HEK293 (cell line): ENCODE measurements around the gene CXXC5.

Experiments
- FEZF1 ChIP-seq: fragments of 450-650 bp; formaldehyde crosslinking; IDR thresholded peaks from 2 replicates; pipeline ENCODE4 v1.5.1; 2016; ENCODE audit warnings: missing biosample characterization, missing genetic modification characterization
- HIC1 ChIP-seq: fragments of 450-650 bp; formaldehyde crosslinking; IDR thresholded peaks from 2 replicates; pipeline ENCODE4 v1.5.1; 2016; ENCODE audit warnings: missing biosample characterization, missing genetic modification characterization
- INSM2 ChIP-seq: fragments of 450-650 bp; formaldehyde crosslinking; IDR thresholded peaks from 2 replicates; pipeline ENCODE4 v1.5.1; 2016; ENCODE audit warnings: missing biosample characterization, missing genetic modification characterization
- KLF9 ChIP-seq: fragments of 450-650 bp; formaldehyde crosslinking; IDR thresholded peaks from 2 replicates; pipeline ENCODE4 v1.5.1; 2016; ENCODE audit warnings: missing biosample characterization, missing genetic modification characterization, low read depth
- MYNN ChIP-seq: fragments of 450-650 bp; formaldehyde crosslinking; IDR thresholded peaks from 2 replicates; pipeline ENCODE4 v1.5.1; 2016; ENCODE audit warnings: missing biosample characterization, missing genetic modification characterization, borderline replicate concordance
- PATZ1 ChIP-seq: fragments of 450-650 bp; formaldehyde crosslinking; IDR thresholded peaks from 2 replicates; pipeline ENCODE4 v1.5.1; 2016; ENCODE audit warnings: missing biosample characterization, missing genetic modification characterization
- SP7 ChIP-seq: fragments of 450-650 bp; formaldehyde crosslinking; IDR thresholded peaks from 2 replicates; pipeline ENCODE4 v1.5.1; 2016; ENCODE audit warnings: missing biosample characterization, missing genetic modification characterization
- ZBTB17 ChIP-seq: fragments of 450-650 bp; formaldehyde crosslinking; IDR thresholded peaks from 2 replicates; pipeline ENCODE4 v1.5.1; 2016; ENCODE audit warnings: missing biosample characterization, missing genetic modification characterization
- ZBTB20 ChIP-seq: fragments of 450-650 bp; formaldehyde crosslinking; IDR thresholded peaks from 2 replicates; pipeline ENCODE4 v1.5.1; 2016; ENCODE audit warnings: missing biosample characterization, missing genetic modification characterization
- ZBTB7A ChIP-seq: fragments of 450-650 bp; formaldehyde crosslinking; IDR thresholded peaks from 2 replicates; pipeline ENCODE4 v1.5.1; 2016; ENCODE audit warnings: low read depth, missing biosample characterization, missing genetic modification characterization
- ZFHX2 ChIP-seq: fragments of 450-650 bp; formaldehyde crosslinking; conservative IDR thresholded peaks from 2 replicates; pipeline ENCODE4 v1.5.1; 2016; ENCODE audit warnings: missing biosample characterization, missing genetic modification characterization
- ZNF274 ChIP-seq, 2 experiments: fragments of 200-500 bp in 1 of 2; fragments of 450-650 bp in 1 of 2; sonication (Bioruptor generic) in 1 of 2; formaldehyde crosslinking in 1 of 2; IDR thresholded peaks; 2 replicates each; pipeline versions ENCODE4 v1.5.1 to v1.6.1; 2014 to 2016; ENCODE audit warnings: borderline replicate concordance in 1 of 2, inconsistent platforms in 1 of 2, low read length in 1 of 2, missing biosample characterization in 1 of 2, missing genetic modification characterization in 1 of 2
- ZNF302 ChIP-seq: fragments of 450-650 bp; formaldehyde crosslinking; IDR thresholded peaks from 2 replicates; pipeline ENCODE4 v1.5.1; 2016; ENCODE audit warnings: missing biosample characterization, missing genetic modification characterization, low read depth
- ZNF341 ChIP-seq: fragments of 450-650 bp; formaldehyde crosslinking; IDR thresholded peaks from 2 replicates; pipeline ENCODE4; 2016; ENCODE audit warnings: low read depth, missing biosample characterization, missing genetic modification characterization
- ZNF561 ChIP-seq: fragments of 450-650 bp; IDR thresholded peaks from 2 replicates; pipeline ENCODE4 v1.5.1; 2018; ENCODE audit warnings: missing biosample characterization, missing genetic modification characterization, borderline replicate concordance
- ZNF596 ChIP-seq: fragments of 450-650 bp; IDR thresholded peaks from 2 replicates; pipeline ENCODE4 v1.5.0; 2018; ENCODE audit warnings: missing biosample characterization, mild to moderate bottlenecking, missing genetic modification characterization, moderate library complexity
- ZNF660 ChIP-seq: fragments of 450-650 bp; IDR thresholded peaks from 2 replicates; pipeline ENCODE4 v1.5.1; 2018; ENCODE audit warnings: missing biosample characterization, mild to moderate bottlenecking, missing genetic modification characterization
- ZNF692 ChIP-seq: fragments of 450-650 bp; formaldehyde crosslinking; IDR thresholded peaks from 2 replicates; pipeline ENCODE4 v1.5.1; 2016; ENCODE audit warnings: missing biosample characterization, missing genetic modification characterization
- ZSCAN30 ChIP-seq: fragments of 450-650 bp; IDR thresholded peaks from 2 replicates; pipeline ENCODE4 v1.5.1; 2018; ENCODE audit warnings: missing biosample characterization, mild to moderate bottlenecking, missing genetic modification characterization, moderate library complexity
- ZXDB ChIP-seq: fragments of 450-650 bp; formaldehyde crosslinking; IDR thresholded peaks from 2 replicates; pipeline ENCODE4 v1.5.1; 2016; ENCODE audit warnings: missing biosample characterization, missing genetic modification characterization
- TF ChIP-seq, protein P1 (sequence below): fragments of 450-650 bp; formaldehyde crosslinking; IDR thresholded peaks from 2 replicates; pipeline ENCODE4 v1.5.1; 2016; ENCODE audit warnings: missing biosample characterization, missing genetic modification characterization
- TF ChIP-seq, protein P2 (sequence below): fragments of 450-650 bp; formaldehyde crosslinking; optimal IDR thresholded peaks from 2 replicates; pipeline ENCODE3; 2016; ENCODE audit warnings: missing biosample characterization, mild to moderate bottlenecking, missing genetic modification characterization

The CXXC5 gene

DNA sequence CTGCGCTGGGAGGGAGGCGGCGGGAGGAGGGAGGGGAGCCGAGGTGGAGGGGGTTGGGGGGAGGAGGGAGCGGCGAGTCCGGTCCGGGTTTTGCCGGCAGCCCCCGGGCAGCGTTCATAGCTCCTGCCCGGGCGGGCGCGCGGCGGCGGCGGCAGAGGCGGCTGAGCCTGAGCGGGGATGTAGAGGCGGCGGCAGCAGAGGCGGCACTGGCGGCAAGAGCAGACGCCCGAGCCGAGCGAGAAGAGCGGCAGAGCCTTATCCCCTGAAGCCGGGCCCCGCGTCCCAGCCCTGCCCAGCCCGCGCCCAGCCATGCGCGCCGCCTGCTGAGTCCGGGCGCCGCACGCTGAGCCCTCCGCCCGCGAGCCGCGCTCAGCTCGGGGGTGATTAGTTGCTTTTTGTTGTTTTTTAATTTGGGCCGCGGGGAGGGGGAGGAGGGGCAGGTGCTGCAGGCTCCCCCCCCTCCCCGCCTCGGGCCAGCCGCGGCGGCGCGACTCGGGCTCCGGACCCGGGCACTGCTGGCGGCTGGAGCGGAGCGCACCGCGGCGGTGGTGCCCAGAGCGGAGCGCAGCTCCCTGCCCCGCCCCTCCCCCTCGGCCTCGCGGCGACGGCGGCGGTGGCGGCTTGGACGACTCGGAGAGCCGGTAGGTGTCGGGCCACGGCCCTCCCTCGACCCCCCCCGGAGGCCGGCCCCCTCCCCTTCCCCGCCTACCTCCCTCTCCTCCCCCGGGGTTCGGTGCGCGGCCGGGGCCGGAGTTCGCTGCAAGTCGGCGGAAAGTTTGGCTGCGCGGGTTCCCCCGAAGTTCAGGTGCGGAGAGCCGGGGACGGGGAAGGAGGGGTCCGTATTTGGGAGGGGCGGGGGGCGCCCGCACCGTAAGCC lies at the start of gene CXXC5 (continued):
- TF ChIP-seq HIC1 (tag by site-specific recombination), result peak; percentile 72; the same call in 1 of the 2 replicates
- no peak for TF ChIP-seq MYNN (tag by site-specific recombination)
- peak; percentile 9; the same call in 1 of the 2 replicates for TF ChIP-seq KLF9 (tag by site-specific recombination)
- peak; percentile 71 for TF ChIP-seq ZNF660 (tag by site-specific recombination)
- TF ChIP-seq, protein P1, sequence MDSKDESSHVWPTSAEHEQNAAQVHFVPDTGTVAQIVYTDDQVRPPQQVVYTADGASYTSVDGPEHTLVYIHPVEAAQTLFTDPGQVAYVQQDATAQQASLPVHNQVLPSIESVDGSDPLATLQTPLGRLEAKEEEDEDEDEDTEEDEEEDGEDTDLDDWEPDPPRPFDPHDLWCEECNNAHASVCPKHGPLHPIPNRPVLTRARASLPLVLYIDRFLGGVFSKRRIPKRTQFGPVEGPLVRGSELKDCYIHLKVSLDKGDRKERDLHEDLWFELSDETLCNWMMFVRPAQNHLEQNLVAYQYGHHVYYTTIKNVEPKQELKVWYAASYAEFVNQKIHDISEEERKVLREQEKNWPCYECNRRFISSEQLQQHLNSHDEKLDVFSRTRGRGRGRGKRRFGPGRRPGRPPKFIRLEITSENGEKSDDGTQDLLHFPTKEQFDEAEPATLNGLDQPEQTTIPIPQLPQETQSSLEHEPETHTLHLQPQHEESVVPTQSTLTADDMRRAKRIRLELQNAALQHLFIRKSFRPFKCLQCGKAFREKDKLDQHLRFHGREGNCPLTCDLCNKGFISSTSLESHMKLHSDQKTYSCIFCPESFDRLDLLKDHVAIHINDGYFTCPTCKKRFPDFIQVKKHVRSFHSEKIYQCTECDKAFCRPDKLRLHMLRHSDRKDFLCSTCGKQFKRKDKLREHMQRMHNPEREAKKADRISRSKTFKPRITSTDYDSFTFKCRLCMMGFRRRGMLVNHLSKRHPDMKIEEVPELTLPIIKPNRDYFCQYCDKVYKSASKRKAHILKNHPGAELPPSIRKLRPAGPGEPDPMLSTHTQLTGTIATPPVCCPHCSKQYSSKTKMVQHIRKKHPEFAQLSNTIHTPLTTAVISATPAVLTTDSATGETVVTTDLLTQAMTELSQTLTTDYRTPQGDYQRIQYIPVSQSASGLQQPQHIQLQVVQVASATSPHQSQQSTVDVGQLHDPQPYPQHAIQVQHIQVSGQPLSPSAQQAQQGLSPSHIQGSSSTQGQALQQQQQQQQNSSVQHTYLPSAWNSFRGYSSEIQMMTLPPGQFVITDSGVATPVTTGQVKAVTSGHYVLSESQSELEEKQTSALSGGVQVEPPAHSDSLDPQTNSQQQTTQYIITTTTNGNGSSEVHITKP (tag by site-specific recombination), result peak; percentile 52
- peak; percentile 56 for TF ChIP-seq ZNF692 (tag by site-specific recombination)
- TF ChIP-seq SP7, result 0 out of 2 replicates have a peak, but pooled peaks have one; percentile 21
- TF ChIP-seq ZNF596, result peak; percentile 68
- TF ChIP-seq INSM2 (tag by site-specific recombination), result 0 out of 2 replicates have a peak, but pooled peaks have one; percentile 23
- TF ChIP-seq ZNF561, result peak; percentile 88
- TF ChIP-seq, protein P2, sequence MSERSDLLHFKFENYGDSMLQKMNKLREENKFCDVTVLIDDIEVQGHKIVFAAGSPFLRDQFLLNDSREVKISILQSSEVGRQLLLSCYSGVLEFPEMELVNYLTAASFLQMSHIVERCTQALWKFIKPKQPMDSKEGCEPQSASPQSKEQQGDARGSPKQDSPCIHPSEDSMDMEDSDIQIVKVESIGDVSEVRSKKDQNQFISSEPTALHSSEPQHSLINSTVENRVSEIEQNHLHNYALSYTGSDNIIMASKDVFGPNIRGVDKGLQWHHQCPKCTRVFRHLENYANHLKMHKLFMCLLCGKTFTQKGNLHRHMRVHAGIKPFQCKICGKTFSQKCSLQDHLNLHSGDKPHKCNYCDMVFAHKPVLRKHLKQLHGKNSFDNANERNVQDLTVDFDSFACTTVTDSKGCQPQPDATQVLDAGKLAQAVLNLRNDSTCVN (tag by site-specific recombination), result peak; percentile 77
- peak; percentile 77 for TF ChIP-seq ZBTB20 (tag by site-specific recombination)
- no peak for TF ChIP-seq ZNF302
- TF ChIP-seq ZBTB7A (tag by site-specific recombination), result peak; percentile 55; the same call in 1 of the 2 replicates
- TF ChIP-seq ZBTB17 (tag by site-specific recombination), result 0 out of 2 replicates have a peak, but pooled peaks have one; percentile 14
- peak; percentile 48; the same call in 1 of the 2 replicates for TF ChIP-seq FEZF1
- peak; percentile 55; the same call in 1 of the 2 replicates for TF ChIP-seq PATZ1 (tag by site-specific recombination)
- no peak for TF ChIP-seq ZNF274 (IDR thresholded peaks at IDR 0.05; ENCODE audit: low read length)
- no peak for TF ChIP-seq ZNF274 (tag by site-specific recombination; IDR thresholded peaks at IDR 0.05; ENCODE audit: borderline replicate concordance)
- peak; percentile 73 for TF ChIP-seq ZSCAN30 (tag by site-specific recombination)
- peak; percentile 37; the same call in 1 of the 2 replicates for TF ChIP-seq ZXDB (tag by site-specific recombination)
- TF ChIP-seq ZNF341 (tag by site-specific recombination), result peak; percentile 66
- peak; percentile 86 for TF ChIP-seq ZFHX2 (tag by site-specific recombination)
